DND-41 (cell line): Measurements from ENCODE around the gene RRM1.

Experiments
- CTCF ChIP-seq: IDR thresholded peaks from 2 replicates; pipeline ENCODE4 v1.5.1; 2012; ENCODE audit warnings: borderline replicate concordance, low read length, moderate library complexity, mild to moderate bottlenecking; ENCODE audit not compliant: poor library complexity, severe bottlenecking; ENCODE audit errors: extremely low read depth
- EZH2 ChIP-seq: IDR thresholded peaks from 3 replicates; pipeline ENCODE4 v1.6.1; 2012; ENCODE audit warnings: borderline replicate concordance, low read depth, mild to moderate bottlenecking, moderate library complexity, low read length, inconsistent platforms; ENCODE audit not compliant: severe bottlenecking

GRCh38 chr11:4066910-4067309, 27.7 kb upstream of the RRM1 start:
- no peak for TF ChIP-seq EZH2
- TF ChIP-seq CTCF, result no peak
